ENCODE measurements around the gene SAMD9. TPM values are rescaled to one million over a fixed set of nuclear protein-coding genes. Genes with fewer than 3 reads are reported as not detected.

SAMD9 gene
- total RNA-seq, 3 donors from 2014 or later: 5.6 to 9.2 (median 7.9) TPM

- Histone ChIP-seq H3K27me3 (no peaks in the 10 kb centered on the region), H3K27ac (no peak overlapping the region), H3K9me3 (no peaks in the 10 kb centered on the region), H3K4me1 (no peaks in the 10 kb centered on the region), H3K36me3 (no peaks in the 10 kb centered on the region), H3K4me3 (no peak overlapping the region)
- intact Hi-C loops (cut with DNase I; ENCODE audit: low total_unique reads): no loop called here
- TF ChIP-seq POLR2A (IDR thresholded peaks at IDR 0.05) (no peak), POLR2AphosphoS5 (IDR thresholded peaks at IDR 0.05) (no peak)
- no peak for DNase-seq (ENCODE audit: low spot score in 2 of 2)
Measured at GRCh38 chr7:93159490-93159889, 41.7 kb upstream of the SAMD9 start.

- no peaks in the 10 kb centered on the region for H3K4me1 ChIP-seq
- TF ChIP-seq POLR2AphosphoS5 (IDR thresholded peaks at IDR 0.05) (no peak), POLR2A (IDR thresholded peaks at IDR 0.05) (no peak), CTCF (IDR thresholded peaks at IDR 0.05) (no peak)
- no peak for DNase-seq (ENCODE audit: low spot score in 2 of 2)
- H3K4me3 ChIP-seq: no peak overlapping the region
- H3K27me3 ChIP-seq: no peaks in the 10 kb centered on the region
- H3K36me3 ChIP-seq: no peaks in the 10 kb centered on the region
- H3K9me3 ChIP-seq: no peaks in the 10 kb centered on the region
- no peak overlapping the region for H3K27ac ChIP-seq
- intact Hi-C loops (cut with DNase I; ENCODE audit: low total_unique reads): no loop called here
Measured at GRCh38 chr7:93156884-93157283, 39.1 kb upstream of the SAMD9 start.

GRCh38 chr7:93150200-93150835 lies 32.5 kb upstream of the SAMD9 start:
- no peaks in the 10 kb centered on the region for H3K4me1 ChIP-seq
- no peaks in the 10 kb centered on the region for H3K9me3 ChIP-seq
- DNase-seq (ENCODE audit: low spot score in 2 of 2): no peak
- TF ChIP-seq POLR2A (IDR thresholded peaks at IDR 0.05): no peak
- TF ChIP-seq POLR2AphosphoS5 (IDR thresholded peaks at IDR 0.05): no peak
- TF ChIP-seq CTCF (IDR thresholded peaks at IDR 0.05): no peak
- H3K27me3 ChIP-seq: no peaks in the 10 kb centered on the region
- intact Hi-C loops (cut with DNase I; ENCODE audit: low total_unique reads): no loop called here
- no peak overlapping the region for H3K27ac ChIP-seq
- H3K4me3 ChIP-seq: no peak overlapping the region
- H3K36me3 ChIP-seq: no peaks in the 10 kb centered on the region

- H3K4me3 ChIP-seq: peak overlapping the region in 1 of 3 donors; percentile 64
Measured at GRCh38 chr7:93148727-93149126, 30.9 kb upstream of the SAMD9 start.

GRCh38 chr7:93148144-93148543 lies 30.4 kb upstream of the SAMD9 start, which contains the start of gene SAMD9L:
TSS of gene SAMD9L (minus strand) at chr7:93148385. CDS start at chr7:93135971, 12,414 bp downstream.
- TF ChIP-seq POLR2A (IDR thresholded peaks at IDR 0.05): no peak
- TF ChIP-seq POLR2AphosphoS5 (IDR thresholded peaks at IDR 0.05): no peak
- TF ChIP-seq CTCF (IDR thresholded peaks at IDR 0.05): no peak
- Histone ChIP-seq H3K27ac (peak within 1 kb of the TSS; percentile 56 to 63), H3K36me3 (no peaks in the 10 kb centered on the region), H3K27me3 (no peaks in the 10 kb centered on the region), H3K4me1 (no peaks in the 10 kb centered on the region), H3K4me3 (peak within 1 kb of the TSS; percentile 40 to 64 (median 47)), H3K9me3 (no peaks in the 10 kb centered on the region)
- no peak for DNase-seq (ENCODE audit: low spot score in 2 of 2)
- intact Hi-C loops (cut with DNase I; ENCODE audit: low total_unique reads): no loop called here

More at GRCh38 chr7:93148727-93149126, 30.9 kb upstream of the SAMD9 start:
- intact Hi-C loops (cut with DNase I; ENCODE audit: low total_unique reads): no loop called here
- no peak for DNase-seq (ENCODE audit: low spot score in 2 of 2)
- H3K36me3 ChIP-seq: no peaks in the 10 kb centered on the region
- no peaks in the 10 kb centered on the region for H3K27me3 ChIP-seq
- no peaks in the 10 kb centered on the region for H3K4me1 ChIP-seq
- TF ChIP-seq POLR2A (IDR thresholded peaks at IDR 0.05): no peak
- H3K9me3 ChIP-seq: no peaks in the 10 kb centered on the region
- peak overlapping the region; percentile 56 to 63 for H3K27ac ChIP-seq

- peak overlapping the region; percentile 40 to 64 (median 47) for H3K4me3 ChIP-seq
- no peaks in the 10 kb centered on the region for H3K27me3 ChIP-seq
- intact Hi-C loops (cut with DNase I; ENCODE audit: low total_unique reads): no loop called here
- no peak for TF ChIP-seq POLR2A (IDR thresholded peaks at IDR 0.05)
- no peak for TF ChIP-seq POLR2AphosphoS5 (IDR thresholded peaks at IDR 0.05)
- no peak for TF ChIP-seq CTCF (IDR thresholded peaks at IDR 0.05)
- peak overlapping the region; percentile 56 to 63 for H3K27ac ChIP-seq
- no peaks in the 10 kb centered on the region for H3K9me3 ChIP-seq
- no peaks in the 10 kb centered on the region for H3K36me3 ChIP-seq
- no peaks in the 10 kb centered on the region for H3K4me1 ChIP-seq
- no peak for DNase-seq (ENCODE audit: low spot score in 2 of 2)
Measured at GRCh38 chr7:93147363-93147762, 29.6 kb upstream of the SAMD9 start.
